ENCODE measurements around the gene SEMA3D. TPM values are rescaled to one million over a fixed set of nuclear protein-coding genes. Genes with fewer than 3 reads are reported as not detected.
A peak's percentile ranks its signal among the peaks of the same experiment; 100 is the strongest.

Gene SEMA3D
- total RNA-seq (1 to 10 TPM; 2.5 to 5.5 (median 3.7) TPM), polyA plus RNA-seq (under 1 TPM; 0.23 to 0.69 (median 0.60) TPM)

DNA sequence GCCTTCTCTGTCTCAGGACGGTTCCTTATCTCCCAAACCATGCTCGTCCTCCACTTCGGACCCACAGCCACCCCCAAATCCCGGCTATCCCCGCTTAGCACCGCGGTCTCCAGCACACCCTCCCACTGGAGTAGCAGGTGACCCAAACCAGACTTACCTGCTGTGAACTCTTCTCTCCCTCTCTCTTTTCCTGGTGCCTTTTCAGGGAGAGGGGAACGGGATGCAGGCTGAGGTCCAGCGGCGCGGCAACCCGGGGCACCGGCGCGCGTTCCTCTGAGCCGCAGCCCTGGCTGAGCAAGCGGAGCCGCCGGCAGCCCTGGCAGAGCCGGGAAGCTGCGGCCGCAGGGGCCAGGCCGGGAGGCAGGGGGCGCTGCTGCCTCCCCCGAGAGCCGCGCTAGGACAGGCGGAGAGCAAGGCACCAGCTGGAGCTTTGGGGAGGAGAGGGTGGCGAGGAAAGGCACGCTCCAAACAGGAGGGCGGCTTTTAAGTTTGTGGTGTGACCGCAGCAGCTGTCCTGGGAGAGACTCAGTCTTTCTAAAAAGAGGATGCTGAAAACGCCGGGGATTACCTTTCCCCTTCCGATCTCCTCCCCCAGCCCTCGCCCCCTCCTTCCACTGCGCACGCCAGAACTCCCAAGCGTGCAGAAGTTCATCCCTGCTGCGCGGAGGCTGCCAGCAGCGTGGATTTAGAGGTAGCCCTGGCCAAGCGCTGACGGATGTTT lies at the start of gene SEMA3D:
TSS of gene SEMA3D (minus strand) at position 536 of the 721 bp plus-strand sequence. CDS start 65,165 bp downstream, outside the sequence.
- Histone ChIP-seq H3K27me3 (no peaks in the 10 kb centered on the region), H3K4me1 (peaks cover 0 to 22% (median 20%) of the 10 kb centered on the region in 4 donors), H3K27ac (peak within 1 kb of the TSS; percentile 40 to 62 (median 55)), H3K9me3 (no peaks in the 10 kb centered on the region), H3K36me3 (no peaks in the 10 kb centered on the region), H3K4me3 (peak within 1 kb of the TSS; percentile 37 to 58 (median 54))
- WGBS, 2 donors, result 1% methylated on average over 45 of the region's 45 CpGs
- DNase-seq, result peak; percentile 79
- intact Hi-C loops (cut with DNase I), result loop anchor here (2.0 to 5.0 kb wide), 2 partner anchors 144 to 368 kb away; no protein-coding TSS in a partner anchor
- TF ChIP-seq, protein P1, sequence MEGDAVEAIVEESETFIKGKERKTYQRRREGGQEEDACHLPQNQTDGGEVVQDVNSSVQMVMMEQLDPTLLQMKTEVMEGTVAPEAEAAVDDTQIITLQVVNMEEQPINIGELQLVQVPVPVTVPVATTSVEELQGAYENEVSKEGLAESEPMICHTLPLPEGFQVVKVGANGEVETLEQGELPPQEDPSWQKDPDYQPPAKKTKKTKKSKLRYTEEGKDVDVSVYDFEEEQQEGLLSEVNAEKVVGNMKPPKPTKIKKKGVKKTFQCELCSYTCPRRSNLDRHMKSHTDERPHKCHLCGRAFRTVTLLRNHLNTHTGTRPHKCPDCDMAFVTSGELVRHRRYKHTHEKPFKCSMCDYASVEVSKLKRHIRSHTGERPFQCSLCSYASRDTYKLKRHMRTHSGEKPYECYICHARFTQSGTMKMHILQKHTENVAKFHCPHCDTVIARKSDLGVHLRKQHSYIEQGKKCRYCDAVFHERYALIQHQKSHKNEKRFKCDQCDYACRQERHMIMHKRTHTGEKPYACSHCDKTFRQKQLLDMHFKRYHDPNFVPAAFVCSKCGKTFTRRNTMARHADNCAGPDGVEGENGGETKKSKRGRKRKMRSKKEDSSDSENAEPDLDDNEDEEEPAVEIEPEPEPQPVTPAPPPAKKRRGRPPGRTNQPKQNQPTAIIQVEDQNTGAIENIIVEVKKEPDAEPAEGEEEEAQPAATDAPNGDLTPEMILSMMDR (IDR thresholded peaks at IDR 0.05), result peak in 3 of 4 experiments; percentile 16 to 78 (median 60)
- no peak for TF ChIP-seq POLR2A (IDR thresholded peaks at IDR 0.05)
- TF ChIP-seq EP300 (IDR thresholded peaks at IDR 0.05), result no peak

DNA sequence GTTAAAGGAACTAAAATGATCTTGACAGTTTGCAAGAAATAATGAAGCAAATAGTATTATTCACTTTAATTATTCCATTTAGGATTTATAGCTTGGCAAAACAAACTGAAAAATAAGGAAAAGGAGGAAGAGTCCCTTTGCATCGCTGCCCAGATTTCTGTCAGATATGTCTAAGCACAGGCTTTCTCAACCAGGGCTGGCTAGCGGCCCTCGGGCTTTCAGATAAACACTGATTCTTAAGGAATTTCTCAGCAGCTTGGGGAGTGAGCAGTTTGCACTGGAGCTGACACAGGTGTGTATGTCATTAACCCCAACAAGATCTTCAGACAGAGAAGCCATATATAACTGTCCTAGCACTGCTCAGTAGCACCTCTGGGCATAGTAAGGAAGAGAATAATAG lies 47.9 kb upstream of the SEMA3D start:
- Histone ChIP-seq H3K36me3 (no peaks in the 10 kb centered on the region), H3K9me3 (no peaks in the 10 kb centered on the region), H3K4me1 (no peaks in the 10 kb centered on the region), H3K4me3 (no peak overlapping the region), H3K27me3 (no peaks in the 10 kb centered on the region), H3K27ac (no peak overlapping the region)
- TF ChIP-seq EP300 (IDR thresholded peaks at IDR 0.05), result no peak
- no peak for TF ChIP-seq POLR2A (IDR thresholded peaks at IDR 0.05)
- TF ChIP-seq, protein P1 (IDR thresholded peaks at IDR 0.05), result no peak
- no peak for DNase-seq
- 77% methylated on average over 3 of the region's 3 CpGs for WGBS, 2 donors
- intact Hi-C loops (cut with DNase I), result no loop called here

DNA sequence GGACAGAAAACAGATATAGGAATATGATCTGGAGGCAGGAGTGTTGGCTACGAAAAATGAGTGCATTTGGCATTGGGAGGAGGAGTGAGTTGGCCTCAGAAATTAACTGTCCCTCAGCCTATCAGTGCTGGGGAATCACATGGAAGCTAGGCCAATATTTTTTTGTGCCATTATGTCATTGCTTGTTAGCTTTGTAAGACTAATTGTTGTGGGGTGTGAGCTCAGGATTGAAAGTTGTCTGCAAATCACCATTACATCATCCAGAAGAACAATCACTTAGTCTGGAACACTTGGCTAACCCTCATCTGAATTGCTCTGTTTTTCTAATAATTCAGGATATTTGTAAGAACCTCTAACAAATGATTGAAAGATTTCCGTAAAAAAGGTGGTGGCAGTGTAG lies 45.2 kb upstream of the SEMA3D start:
- no peak for DNase-seq
- 80 to 85% methylated on average over 2 of the region's 2 CpGs for WGBS, 2 donors
- H3K4me1 ChIP-seq, result no peaks in the 10 kb centered on the region
- no peak for TF ChIP-seq POLR2A (IDR thresholded peaks at IDR 0.05)
- TF ChIP-seq, protein P1 (IDR thresholded peaks at IDR 0.05), result no peak
- no peak for TF ChIP-seq EP300 (IDR thresholded peaks at IDR 0.05)
- no peaks in the 10 kb centered on the region for H3K9me3 ChIP-seq
- H3K27ac ChIP-seq, result no peak overlapping the region
- H3K27me3 ChIP-seq, result no peaks in the 10 kb centered on the region
- intact Hi-C loops (cut with DNase I), result no loop called here
- no peaks in the 10 kb centered on the region for H3K36me3 ChIP-seq
- no peak overlapping the region for H3K4me3 ChIP-seq

DNA sequence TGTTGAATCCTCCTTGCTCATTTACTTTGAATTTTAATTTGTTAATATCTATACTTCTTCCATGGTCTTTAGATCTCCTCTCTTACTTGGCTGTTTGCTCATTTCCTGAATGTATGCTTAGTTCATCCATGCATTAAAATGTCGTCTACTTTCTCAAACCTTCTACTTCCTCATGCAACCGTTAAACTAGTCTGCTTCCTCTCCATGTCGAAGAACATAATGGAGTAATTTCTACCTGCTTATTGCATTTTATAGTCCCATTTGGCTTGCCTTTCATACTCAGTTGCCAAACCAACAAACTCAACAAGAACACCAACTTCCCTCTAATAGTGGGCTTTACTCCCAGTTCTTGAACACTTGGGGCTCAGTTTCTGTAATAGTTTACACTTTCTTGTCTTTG lies 43.8 kb upstream of the SEMA3D start:
- no peaks in the 10 kb centered on the region for H3K27me3 ChIP-seq
- 42 to 59% methylated on average over 3 of the region's 3 CpGs for WGBS, 2 donors
- H3K4me1 ChIP-seq, result no peaks in the 10 kb centered on the region
- intact Hi-C loops (cut with DNase I), result no loop called here
- H3K9me3 ChIP-seq, result no peaks in the 10 kb centered on the region
- no peak for DNase-seq
- no peaks in the 10 kb centered on the region for H3K36me3 ChIP-seq
- TF ChIP-seq, protein P1 (IDR thresholded peaks at IDR 0.05), result no peak
- TF ChIP-seq EP300 (IDR thresholded peaks at IDR 0.05) (no peak), POLR2A (IDR thresholded peaks at IDR 0.05) (no peak)
- H3K4me3 ChIP-seq, result no peak overlapping the region
- H3K27ac ChIP-seq, result no peak overlapping the region

DNA sequence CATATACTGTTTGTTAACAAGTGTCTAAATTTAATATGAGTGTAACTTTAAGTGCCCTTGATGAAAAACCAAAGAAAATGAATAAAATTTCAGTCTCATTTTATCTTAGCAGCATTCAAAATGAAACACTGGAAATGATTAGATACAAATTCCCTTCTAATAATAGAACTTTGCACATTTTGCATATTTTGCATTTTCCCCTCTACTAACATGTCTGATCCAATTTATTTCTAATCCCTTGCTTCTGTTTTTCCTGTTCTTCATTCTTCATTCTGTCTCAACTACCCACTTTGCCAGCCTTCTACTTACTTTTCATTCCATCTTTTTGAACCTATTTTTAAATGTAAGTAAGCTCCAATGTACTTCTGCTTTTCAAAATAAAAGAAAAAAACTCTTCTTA lies 42.7 kb upstream of the SEMA3D start:
- no peaks in the 10 kb centered on the region for H3K4me1 ChIP-seq
- H3K4me3 ChIP-seq, result no peak overlapping the region
- no peaks in the 10 kb centered on the region for H3K9me3 ChIP-seq
- H3K36me3 ChIP-seq, result no peaks in the 10 kb centered on the region
- H3K27me3 ChIP-seq, result no peaks in the 10 kb centered on the region
- DNase-seq, result no peak
- intact Hi-C loops (cut with DNase I), result no loop called here
- H3K27ac ChIP-seq, result no peak overlapping the region
- TF ChIP-seq, protein P1 (IDR thresholded peaks at IDR 0.05), result no peak
- no peak for TF ChIP-seq EP300 (IDR thresholded peaks at IDR 0.05)
- TF ChIP-seq POLR2A (IDR thresholded peaks at IDR 0.05), result no peak
- TF ChIP-seq POLR2AphosphoS5 (IDR thresholded peaks at IDR 0.05), result no peak

Data from sigmoid colon (tissue), 7 donors.